IPS-15b (cell line): ENCODE results near the gene ECD.
"Not testable (repeated sequence)": the region's sequence is repeated elsewhere in the genome, so short reads cannot be mapped to it uniquely, and the experiment has no call there.

Source experiments
- H3K27me3 ChIP-seq: one replicate; pipeline ENCODE4 v1.6.1; 2013; ENCODE audit warnings: low read length; ENCODE audit not compliant: control insufficient read depth, insufficient read depth
- H3K36me3 ChIP-seq: one replicate; pipeline ENCODE4 v1.6.1; 2013; ENCODE audit warnings: low read length; ENCODE audit not compliant: control insufficient read depth, insufficient read depth
- H3K4me1 ChIP-seq: one replicate; pipeline ENCODE4 v1.6.1; 2013; ENCODE audit warnings: mild to moderate bottlenecking, low read length; ENCODE audit not compliant: control insufficient read depth, insufficient read depth
- H3K4me3 ChIP-seq: one replicate; pipeline ENCODE4 v1.5.1; 2013; ENCODE audit warnings: low read depth, low read length
- H3K9ac ChIP-seq: one replicate; pipeline ENCODE4 v1.6.1; 2013; ENCODE audit warnings: low read depth, mild to moderate bottlenecking, low read length
- H3K9me3 ChIP-seq: one replicate; pipeline ENCODE4 v1.6.1; 2013; ENCODE audit warnings: mild to moderate bottlenecking, low read length; ENCODE audit not compliant: control insufficient read depth, insufficient read depth

ECD gene

DNA sequence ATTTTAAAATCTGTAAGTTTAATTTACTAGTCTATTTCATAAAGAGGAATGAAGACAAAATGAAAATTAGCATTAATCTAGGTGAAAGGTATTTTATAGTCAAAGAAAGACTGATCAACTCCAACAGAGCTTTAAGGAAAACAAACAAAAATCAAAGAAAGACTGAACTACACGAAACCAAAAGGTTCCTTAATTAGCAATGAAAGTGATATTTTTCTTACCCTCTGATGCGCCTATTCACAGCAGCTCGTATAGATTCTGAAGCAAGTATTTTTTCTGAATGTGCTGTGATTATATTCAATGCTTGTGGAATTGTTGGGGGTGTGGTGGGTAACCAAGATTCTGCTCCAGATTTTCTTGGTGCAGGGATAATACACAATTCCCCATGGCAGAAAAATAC is 11.8 kb downstream of the ECD start:
- Histone ChIP-seq H3K27me3 (no peaks in the 10 kb centered on the region), H3K4me3 (no peak overlapping the region), H3K9ac (no peak overlapping the region), H3K36me3 (peaks cover 10% of the 10 kb centered on the region), H3K4me1 (no peaks in the 10 kb centered on the region), H3K9me3 (no peaks in the 10 kb centered on the region)

DNA sequence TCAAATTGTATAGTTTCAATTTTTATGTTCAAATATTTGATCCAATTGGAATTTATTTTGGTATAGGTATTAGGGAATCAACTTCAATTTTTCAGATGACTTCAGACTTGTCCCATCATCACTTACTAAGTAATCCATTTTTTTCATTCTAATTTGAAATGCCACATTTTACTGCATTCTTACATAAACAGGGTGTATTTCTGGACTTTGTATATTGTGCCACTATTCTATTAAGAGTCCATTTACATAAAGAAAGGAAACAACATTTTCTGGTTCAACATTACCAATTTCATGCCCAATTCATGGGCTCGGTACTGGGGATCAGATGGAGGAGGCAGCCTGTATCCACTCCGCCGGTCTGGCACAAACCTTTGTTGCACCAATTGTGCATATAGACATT is 15.8 kb downstream of the ECD start:
- Histone ChIP-seq H3K4me3 (no peak overlapping the region), H3K9ac (no peak overlapping the region), H3K4me1 (no peaks in the 10 kb centered on the region), H3K36me3 (peaks cover 10% of the 10 kb centered on the region), H3K27me3 (no peaks in the 10 kb centered on the region), H3K9me3 (no peaks in the 10 kb centered on the region)

DNA sequence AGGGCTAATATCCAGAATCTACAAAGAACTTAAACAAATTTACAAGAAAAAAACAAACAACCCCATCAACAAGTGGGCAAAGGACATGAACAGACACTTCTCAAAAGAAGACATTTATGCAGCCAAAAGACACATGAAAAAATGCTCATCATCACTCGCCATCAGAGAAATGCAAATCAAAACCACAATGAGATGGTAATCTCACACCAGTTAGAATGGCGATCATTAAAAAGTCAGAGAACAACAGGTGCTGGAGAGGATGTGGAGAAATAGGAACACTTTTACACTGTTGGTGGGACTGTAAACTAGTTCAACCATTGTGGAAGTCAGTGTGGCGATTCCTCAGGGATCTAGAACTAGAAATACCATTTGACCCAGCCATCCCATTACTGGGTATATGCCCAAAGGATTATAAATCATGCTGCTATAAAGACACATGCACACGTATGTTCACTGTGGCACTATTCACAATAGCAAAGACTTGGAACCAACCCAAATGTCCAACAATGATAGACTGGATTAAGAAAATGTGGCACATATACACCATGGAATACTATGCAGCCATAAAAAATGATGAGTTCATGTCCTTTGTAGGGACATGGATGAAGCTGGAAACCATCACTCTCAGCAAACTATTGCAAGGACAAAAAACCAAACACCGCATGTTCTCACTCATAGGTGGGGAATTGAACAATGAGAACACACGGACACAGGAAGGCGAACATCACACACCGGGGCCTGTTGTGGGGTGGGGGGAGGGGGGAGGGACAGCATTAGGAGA is 17.0 kb downstream of the ECD start:
- H3K4me1 ChIP-seq, H3K9me3 ChIP-seq, H3K36me3 ChIP-seq, H3K9ac ChIP-seq, H3K4me3 ChIP-seq, H3K27me3 ChIP-seq: not testable (repeated sequence)

DNA sequence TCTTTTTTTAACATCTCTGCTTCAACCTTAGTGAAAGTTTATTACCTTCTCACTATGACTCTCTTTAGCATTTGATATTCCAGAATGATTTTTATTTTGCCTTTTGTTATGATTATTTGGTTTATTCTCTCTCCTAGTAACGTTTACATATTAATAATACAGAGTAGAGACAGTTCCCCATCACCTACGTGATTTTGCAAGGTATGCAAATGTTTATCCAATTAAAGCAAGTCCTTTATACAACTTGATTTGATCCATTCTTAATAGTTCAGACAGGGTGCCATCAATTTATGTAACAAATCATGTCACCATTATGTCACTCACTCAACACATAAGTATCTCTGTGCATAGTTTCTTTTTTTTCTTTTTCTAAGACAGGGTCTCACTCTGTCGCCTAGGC is 26.2 kb downstream of the ECD start:
- H3K9me3 ChIP-seq = no peaks in the 10 kb centered on the region
- H3K36me3 ChIP-seq = peaks cover 11% of the 10 kb centered on the region
- no peak overlapping the region for H3K9ac ChIP-seq
- H3K4me3 ChIP-seq = no peak overlapping the region
- H3K27me3 ChIP-seq = no peaks in the 10 kb centered on the region
- H3K4me1 ChIP-seq = no peaks in the 10 kb centered on the region

DNA sequence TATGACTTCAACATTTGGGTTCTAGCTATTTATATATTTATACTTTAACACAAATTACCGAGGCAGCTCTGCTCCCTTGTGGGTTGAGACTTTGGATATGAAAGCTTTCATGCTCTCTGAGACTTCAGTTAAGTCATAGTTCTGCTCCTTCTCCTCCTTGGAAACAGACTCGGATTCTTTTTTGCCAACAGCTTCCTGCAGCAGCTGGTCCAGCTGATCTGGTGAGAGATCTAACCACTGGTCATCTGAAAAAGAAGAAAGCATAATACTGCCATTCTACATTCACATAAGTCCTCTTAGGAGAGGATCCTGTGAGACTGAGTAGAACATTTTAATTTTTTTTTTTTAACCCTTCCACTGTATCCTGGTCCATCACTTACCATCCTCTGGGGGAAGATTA is 28.6 kb downstream of the ECD start:
- Histone ChIP-seq H3K4me3 (no peak overlapping the region), H3K36me3 (peaks cover 15% of the 10 kb centered on the region), H3K27me3 (no peaks in the 10 kb centered on the region), H3K9ac (no peak overlapping the region), H3K4me1 (no peaks in the 10 kb centered on the region), H3K9me3 (no peaks in the 10 kb centered on the region)

DNA sequence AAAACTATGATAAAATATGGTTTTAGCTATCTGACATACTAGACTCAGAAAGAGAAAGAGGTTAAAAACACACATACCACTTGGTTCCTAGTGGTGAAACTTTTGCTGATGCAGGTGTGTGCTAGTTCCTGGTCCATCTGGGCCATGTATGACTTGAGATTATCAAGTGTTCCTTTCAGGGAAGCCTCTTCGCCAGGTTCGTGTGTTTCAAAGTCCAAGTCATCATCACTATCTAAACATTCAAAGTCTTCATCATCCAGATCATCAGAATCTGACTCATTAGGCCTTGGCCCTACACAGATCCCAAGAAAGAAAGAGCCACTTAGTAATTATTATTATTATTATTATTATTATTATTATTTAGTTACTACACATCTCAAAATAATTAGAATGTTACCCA is 31.2 kb downstream of the ECD start:
- Histone ChIP-seq H3K9ac (no peak overlapping the region), H3K36me3 (peaks cover 16% of the 10 kb centered on the region), H3K4me1 (no peaks in the 10 kb centered on the region), H3K9me3 (no peaks in the 10 kb centered on the region), H3K4me3 (no peak overlapping the region), H3K27me3 (no peaks in the 10 kb centered on the region)

DNA sequence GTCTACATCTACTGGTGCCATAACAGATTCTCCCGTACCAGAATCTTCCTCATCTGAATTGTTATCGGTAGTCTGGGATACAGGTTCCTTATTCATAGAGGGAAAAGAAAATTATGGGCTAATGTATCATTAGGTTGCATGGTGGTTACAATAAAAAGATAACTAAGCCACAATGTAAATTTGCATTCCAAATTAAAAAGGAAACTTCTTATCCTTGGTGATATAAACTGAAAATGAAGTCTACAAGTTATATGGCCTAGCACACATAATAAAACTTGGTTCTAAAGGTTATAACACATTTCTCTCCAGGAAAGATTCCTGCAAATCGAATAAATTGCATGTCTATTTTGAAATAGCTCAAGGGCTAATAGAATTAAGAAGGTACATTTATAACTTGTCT is 33.1 kb downstream of the ECD start:
- no peak overlapping the region for H3K9ac ChIP-seq
- H3K4me1 ChIP-seq = no peaks in the 10 kb centered on the region
- peaks cover 14% of the 10 kb centered on the region for H3K36me3 ChIP-seq
- no peaks in the 10 kb centered on the region for H3K27me3 ChIP-seq
- H3K9me3 ChIP-seq = no peaks in the 10 kb centered on the region
- H3K4me3 ChIP-seq = no peak overlapping the region

DNA sequence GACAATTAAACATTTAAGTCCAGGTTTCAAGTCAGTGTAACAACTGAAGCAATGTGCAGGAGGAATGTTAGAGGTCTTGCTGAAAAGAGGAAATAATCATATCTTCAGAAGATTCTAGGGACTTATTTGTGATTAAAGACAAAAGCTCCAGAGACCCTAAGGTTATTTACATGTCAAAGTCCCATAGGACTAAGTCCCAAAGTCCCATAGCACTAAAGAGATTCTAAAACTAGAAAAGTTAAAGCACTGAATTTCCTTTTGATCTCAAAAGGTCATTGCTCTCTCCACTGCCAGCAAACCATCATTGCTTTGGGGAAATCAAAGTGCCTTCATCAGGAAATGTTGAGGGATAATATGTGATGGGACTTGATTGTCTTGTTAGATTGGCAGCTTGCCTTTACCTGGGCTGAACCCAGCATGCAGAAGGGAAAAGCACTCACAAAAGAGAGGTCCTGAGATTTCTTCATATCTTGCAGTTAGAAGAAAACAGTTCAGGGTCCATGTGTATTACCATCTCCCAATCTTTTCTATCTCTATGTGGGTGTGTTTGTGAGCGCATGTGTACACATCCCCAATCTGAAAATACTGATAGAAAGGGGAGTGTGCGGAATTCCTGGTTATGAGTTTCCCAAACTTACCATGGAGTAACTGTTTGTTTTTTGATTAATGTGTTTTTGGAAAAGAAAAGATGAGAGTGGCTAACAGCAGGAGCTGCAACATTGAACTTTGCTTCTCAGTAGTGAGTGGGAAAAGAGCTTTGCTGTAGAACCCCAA is 35.7 kb downstream of the ECD start:
- H3K9ac ChIP-seq = no peak overlapping the region
- H3K9me3 ChIP-seq = no peaks in the 10 kb centered on the region
- H3K27me3 ChIP-seq = no peaks in the 10 kb centered on the region
- H3K4me1 ChIP-seq = no peaks in the 10 kb centered on the region
- peaks cover 14% of the 10 kb centered on the region for H3K36me3 ChIP-seq
- H3K4me3 ChIP-seq = no peak overlapping the region

DNA sequence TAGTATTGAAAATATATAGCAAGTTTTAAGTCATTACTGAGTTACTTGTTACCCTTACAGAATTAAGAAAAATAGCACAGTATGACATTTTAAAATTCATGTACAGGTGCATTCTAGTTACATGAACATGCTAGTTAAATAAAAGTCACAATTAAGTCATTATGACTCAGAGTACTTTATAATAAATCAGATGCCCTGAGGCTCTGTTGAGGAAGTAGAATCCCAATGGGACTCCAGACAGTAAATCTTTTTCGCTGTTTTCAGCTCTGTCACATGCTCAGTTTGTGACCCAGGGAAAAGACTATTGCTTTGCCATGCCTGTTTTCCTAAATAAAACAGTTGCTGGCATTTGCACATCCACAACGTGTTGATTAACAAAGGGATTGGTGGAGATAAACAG is 36.5 kb downstream of the ECD start:
- H3K4me1 ChIP-seq = no peaks in the 10 kb centered on the region
- H3K9me3 ChIP-seq = no peaks in the 10 kb centered on the region
- H3K9ac ChIP-seq = no peak overlapping the region
- H3K36me3 ChIP-seq = peaks cover 11% of the 10 kb centered on the region
- no peaks in the 10 kb centered on the region for H3K27me3 ChIP-seq
- no peak overlapping the region for H3K4me3 ChIP-seq

DNA sequence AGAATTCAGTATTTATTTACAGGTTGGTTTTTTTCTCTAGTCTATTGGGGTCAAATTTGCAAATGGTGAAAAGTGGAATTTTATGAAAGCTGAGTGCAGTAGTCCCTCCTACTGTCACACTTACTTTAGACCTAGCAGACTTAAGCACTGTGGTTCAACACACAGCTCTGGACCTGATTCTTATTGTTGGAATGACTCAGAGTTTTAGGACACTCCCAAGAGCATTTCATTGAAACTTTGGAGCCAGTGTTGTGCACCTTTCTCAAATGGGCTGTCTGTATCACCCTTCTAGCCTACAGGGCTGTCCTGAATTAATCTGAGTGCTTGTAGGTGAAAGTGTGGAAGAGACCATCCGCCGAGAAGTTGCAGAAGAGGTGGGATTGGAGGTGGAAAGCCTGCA is 41.5 kb downstream of the ECD start:
- no peaks in the 10 kb centered on the region for H3K27me3 ChIP-seq
- peaks cover 7% of the 10 kb centered on the region for H3K36me3 ChIP-seq
- no peak overlapping the region for H3K9ac ChIP-seq
- no peaks in the 10 kb centered on the region for H3K4me1 ChIP-seq
- no peak overlapping the region for H3K4me3 ChIP-seq
- no peaks in the 10 kb centered on the region for H3K9me3 ChIP-seq

DNA sequence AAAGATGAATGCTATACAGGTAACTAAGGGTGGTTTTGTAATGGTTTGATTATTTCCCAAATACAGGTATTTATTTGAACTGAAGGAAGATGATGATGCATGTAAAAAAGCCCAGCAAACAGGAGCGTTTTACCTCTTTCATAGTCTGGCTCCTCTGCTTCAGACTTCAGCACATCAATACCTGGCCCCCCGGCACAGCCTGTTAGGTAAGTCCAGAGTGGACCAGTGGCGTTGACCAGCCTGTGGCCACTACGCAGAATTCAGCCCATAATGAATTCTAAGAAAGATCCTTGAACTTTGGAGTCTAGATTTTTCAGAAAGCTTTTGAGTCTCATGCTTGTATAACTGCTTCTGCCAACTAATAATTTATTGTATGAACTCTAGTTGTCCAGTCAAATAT is 47.9 kb downstream of the ECD start:
- Histone ChIP-seq H3K36me3 (peaks cover 4% of the 10 kb centered on the region), H3K4me3 (no peak overlapping the region), H3K9me3 (no peaks in the 10 kb centered on the region), H3K27me3 (no peaks in the 10 kb centered on the region), H3K4me1 (peaks cover 3% of the 10 kb centered on the region), H3K9ac (no peak overlapping the region)

DNA sequence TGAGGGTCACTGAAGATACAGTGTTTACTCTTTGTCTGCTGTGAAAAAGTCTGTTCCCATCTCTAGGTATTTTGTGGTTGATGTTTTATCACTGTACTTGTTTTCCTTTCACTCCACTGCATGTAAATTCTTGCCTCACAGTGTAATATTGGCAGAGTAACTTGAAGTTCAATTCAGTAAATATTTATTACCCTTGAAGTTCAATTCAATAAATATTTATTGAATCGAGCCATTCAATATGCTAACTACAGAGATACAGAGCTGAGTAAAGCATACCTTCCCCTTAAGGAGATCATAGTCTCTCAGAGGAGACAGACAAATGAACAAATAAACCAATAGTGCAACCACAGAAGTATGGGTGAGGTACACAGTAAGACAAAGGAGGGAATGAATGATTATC is 48.4 kb downstream of the ECD start:
- H3K27me3 ChIP-seq = no peaks in the 10 kb centered on the region
- peaks cover 3% of the 10 kb centered on the region for H3K4me1 ChIP-seq
- no peak overlapping the region for H3K4me3 ChIP-seq

More for the DNA sequence above, 48.4 kb downstream of the ECD start:
- H3K9me3 ChIP-seq = no peaks in the 10 kb centered on the region
- no peak overlapping the region for H3K9ac ChIP-seq
- H3K36me3 ChIP-seq = peaks cover 4% of the 10 kb centered on the region
